ENCODE data around the gene ELMO3. TPM values are rescaled to one million over a fixed set of nuclear protein-coding genes. Genes with fewer than 3 reads are reported as not detected.

Gene ELMO3
- total and polyA plus RNA-seq, 4 donors = 1.7 to 3.8 (median 3.1) TPM

- no peak for DNase-seq (ENCODE audit: low spot score)
- H3K27ac ChIP-seq (ENCODE audit: low read depth in 1 of 2, low read length in 2 of 2) = no peak overlapping the region
- no peaks in the 10 kb centered on the region for H3K27me3 ChIP-seq (ENCODE audit: control insufficient read depth in 4 of 4, insufficient read depth in 4 of 4, low read length in 3 of 4)
- H3K36me3 ChIP-seq (ENCODE audit: control insufficient read depth in 4 of 4, insufficient read depth in 3 of 4, low read depth in 1 of 4, low read length in 3 of 4) = peaks cover 11 to 42% (median 27%) of the 10 kb centered on the region in 4 donors
- peak overlapping the region in 1 of 2 donors; percentile 96 for H3K9ac ChIP-seq (ENCODE audit: low read depth in 1 of 2, low read length in 2 of 2)
- no peak for TF ChIP-seq RAD21 (IDR thresholded peaks at IDR 0.05)
- no peak for TF ChIP-seq JUND (IDR thresholded peaks at IDR 0.05)
- TF ChIP-seq CTCF (IDR thresholded peaks at IDR 0.05; ENCODE audit: low read depth, low read length, missing input control) = no peak
- TF ChIP-seq TAF1 (conservative IDR thresholded peaks at IDR 0.05) = no peak
- TF ChIP-seq YY1 (IDR thresholded peaks at IDR 0.05) = no peak
- H3K4me1 ChIP-seq (ENCODE audit: control insufficient read depth in 4 of 4, insufficient read depth in 4 of 4, low read length in 3 of 4) = peaks cover 8 to 31% (median 25%) of the 10 kb centered on the region in 4 donors
- no peaks in the 10 kb centered on the region for H3K9me3 ChIP-seq (ENCODE audit: control insufficient read depth in 4 of 4, low read length in 3 of 4)
- H3K4me3 ChIP-seq (ENCODE audit: low read depth in 1 of 3, low read length in 3 of 3) = peak overlapping the region in 1 of 3 donors; percentile 88
Measured at GRCh38 chr16:67193536-67193935, 5.4 kb upstream of the ELMO3 start.

- 85% methylated on average over 6 of the region's 6 CpGs for WGBS
- no peaks in the 10 kb centered on the region for H3K27me3 ChIP-seq (ENCODE audit: control insufficient read depth in 4 of 4, insufficient read depth in 4 of 4, low read length in 3 of 4)
- H3K27ac ChIP-seq (ENCODE audit: low read depth in 1 of 2, low read length in 2 of 2) = no peak overlapping the region
- H3K9me3 ChIP-seq (ENCODE audit: control insufficient read depth in 4 of 4, low read length in 3 of 4) = no peaks in the 10 kb centered on the region
- peak; percentile 84 for DNase-seq (ENCODE audit: low spot score)
- H3K9ac ChIP-seq (ENCODE audit: low read depth in 1 of 2, low read length in 2 of 2) = no peak overlapping the region
- TF ChIP-seq RXRA (IDR thresholded peaks at IDR 0.05) (no peak), FOXA2 (IDR thresholded peaks at IDR 0.05) (no peak), SP1 (IDR thresholded peaks at IDR 0.05) (no peak), NR2F2 (IDR thresholded peaks at IDR 0.05) (no peak), EGR1 (IDR thresholded peaks at IDR 0.05; ENCODE audit: low read depth in 2 of 2) (no peak), REST (IDR thresholded peaks at IDR 0.05) (no peak), MAX (IDR thresholded peaks at IDR 0.05) (no peak), YY1 (IDR thresholded peaks at IDR 0.05) (no peak), ZBTB33 (IDR thresholded peaks at IDR 0.05) (no peak), FOXA1 (IDR thresholded peaks at IDR 0.05) (no peak), GABPA (IDR thresholded peaks at IDR 0.05 in 1 of 2, conservative IDR thresholded peaks at IDR 0.05 in 1 of 2) (no peak), TAF1 (conservative IDR thresholded peaks at IDR 0.05) (no peak), JUND (IDR thresholded peaks at IDR 0.05) (no peak), HNF4A (conservative IDR thresholded peaks at IDR 0.05) (no peak), HNF4G (IDR thresholded peaks at IDR 0.05) (no peak)
- peaks cover 8 to 38% (median 26%) of the 10 kb centered on the region in 4 donors for H3K4me1 ChIP-seq (ENCODE audit: control insufficient read depth in 4 of 4, insufficient read depth in 4 of 4, low read length in 3 of 4)
- no peak overlapping the region for H3K4me3 ChIP-seq (ENCODE audit: low read depth in 1 of 3, low read length in 3 of 3)
- peaks cover 11 to 42% (median 27%) of the 10 kb centered on the region in 4 donors for H3K36me3 ChIP-seq (ENCODE audit: control insufficient read depth in 4 of 4, insufficient read depth in 3 of 4, low read depth in 1 of 4, low read length in 3 of 4)
Measured at GRCh38 chr16:67194260-67194659, 4.7 kb upstream of the ELMO3 start.
